ENCODE results near the gene TBX4.
"Not testable (repeated sequence)": the region's sequence is repeated elsewhere in the genome, so short reads cannot be mapped to it uniquely, and the experiment has no call there.

Gene TBX4

GRCh38 chr17:61480414-61480807, 28.2 kb downstream of the TBX4 start:
- in situ Hi-C loops (cut with MboI; ENCODE audit: low sequenced_read_pairs), result no loop called here

- in situ Hi-C loops (cut with MboI; ENCODE audit: low sequenced_read_pairs), result no loop called here
Observed at GRCh38 chr17:61481421-61481820, 29.2 kb downstream of the TBX4 start.

GRCh38 chr17:61482467-61482866, 30.2 kb downstream of the TBX4 start:
- in situ Hi-C loops (cut with MboI; ENCODE audit: low sequenced_read_pairs), result no loop called here

- in situ Hi-C loops (cut with MboI; ENCODE audit: low sequenced_read_pairs), result no loop called here
Observed at GRCh38 chr17:61483778-61484116, 31.5 kb downstream of the TBX4 start.

- in situ Hi-C loops (cut with MboI; ENCODE audit: low sequenced_read_pairs), result no loop called here
Observed at GRCh38 chr17:61484174-61484573, 32.0 kb downstream of the TBX4 start.

GRCh38 chr17:61485067-61485775, 33.0 kb downstream of the TBX4 start:
- in situ Hi-C loops (cut with MboI; ENCODE audit: low sequenced_read_pairs), result no loop called here

- in situ Hi-C loops (cut with MboI; ENCODE audit: low sequenced_read_pairs), result no loop called here
Observed at GRCh38 chr17:61486135-61487120, 34.2 kb downstream of the TBX4 start.

GRCh38 chr17:61487161-61487988, 35.2 kb downstream of the TBX4 start:
- in situ Hi-C loops (cut with MboI; ENCODE audit: low sequenced_read_pairs), result no loop called here

GRCh38 chr17:61487989-61488595, 35.9 kb downstream of the TBX4 start:
- in situ Hi-C loops (cut with MboI; ENCODE audit: low sequenced_read_pairs), result no loop called here

- in situ Hi-C loops (cut with MboI; ENCODE audit: low sequenced_read_pairs), result no loop called here
Observed at GRCh38 chr17:61488878-61489718, 36.9 kb downstream of the TBX4 start.

- in situ Hi-C loops (cut with MboI; ENCODE audit: low sequenced_read_pairs), result no loop called here
Observed at GRCh38 chr17:61489719-61490490, 37.7 kb downstream of the TBX4 start.

GRCh38 chr17:61490540-61490975, 38.3 kb downstream of the TBX4 start:
- in situ Hi-C loops (cut with MboI; ENCODE audit: low sequenced_read_pairs), result no loop called here

- in situ Hi-C loops (cut with MboI; ENCODE audit: low sequenced_read_pairs), result no loop called here
Observed at GRCh38 chr17:61491981-61492380, 39.8 kb downstream of the TBX4 start.

- in situ Hi-C loops (cut with MboI; ENCODE audit: low sequenced_read_pairs), result no loop called here
Observed at GRCh38 chr17:61492759-61493526, 40.7 kb downstream of the TBX4 start.

- in situ Hi-C loops (cut with MboI; ENCODE audit: low sequenced_read_pairs), result not testable (repeated sequence)
Observed at GRCh38 chr17:61493830-61494324, 41.7 kb downstream of the TBX4 start.

GRCh38 chr17:61494325-61495160, 42.3 kb downstream of the TBX4 start:
- in situ Hi-C loops (cut with MboI; ENCODE audit: low sequenced_read_pairs), result no loop called here

- in situ Hi-C loops (cut with MboI; ENCODE audit: low sequenced_read_pairs), result no loop called here
Observed at GRCh38 chr17:61495161-61495857, 43.1 kb downstream of the TBX4 start.

Data from HL-60/S4 (cell line).